ENCODE data around the gene STIM1. TPM values are rescaled to one million over a fixed set of nuclear protein-coding genes. Genes with fewer than 3 reads are reported as not detected.

The STIM1 gene
- total RNA-seq, 1 experiment from 2014 or later = 15.2 TPM

- Histone ChIP-seq H3K9ac (ENCODE audit: extremely low read depth, insufficient read length, low read length) (no peak overlapping the region), H2BK5ac (ENCODE audit: insufficient read length, low read length) (no peak overlapping the region), H4K5ac (ENCODE audit: insufficient read length, low read depth, low read length) (no peak overlapping the region), H3K27ac (ENCODE audit: insufficient read length, low read depth, low read length) (no peak overlapping the region), H3K79me2 (ENCODE audit: insufficient read depth, low read length) (no peaks in the 10 kb centered on the region; the same call in 1 of the 2 replicates), H2BK20ac (ENCODE audit: low read depth, low read length, poor library complexity, severe bottlenecking) (no peak overlapping the region), H3K23ac (ENCODE audit: insufficient read length, low read depth, low read length) (no peak overlapping the region), H3K4me2 (ENCODE audit: insufficient read depth, insufficient read length, low read length) (no peak overlapping the region), H3K14ac (ENCODE audit: insufficient read depth, low read length) (no peak overlapping the region), H2AK5ac (ENCODE audit: insufficient read length, low read length) (no peak overlapping the region), H3K79me1 (ENCODE audit: insufficient read depth, low read depth, low read length, poor library complexity, severe bottlenecking) (peaks cover 2% of the 10 kb centered on the region), H3K56ac (ENCODE audit: insufficient read length, low read depth, low read length) (no peak overlapping the region), H4K20me1 (ENCODE audit: control insufficient read depth, insufficient read depth, insufficient read length) (no peaks in the 10 kb centered on the region), H3K4me1 (ENCODE audit: insufficient read depth, low read length) (no peaks in the 10 kb centered on the region), H3K9me3 (ENCODE audit: control insufficient read depth, low read depth, low read length) (no peaks in the 10 kb centered on the region), H3K4ac (ENCODE audit: low read depth, low read length) (no peak overlapping the region), H3K23me2 (ENCODE audit: insufficient read length, low read depth, low read length, poor library complexity, severe bottlenecking) (peaks cover 9% of the 10 kb centered on the region), H2BK120ac (ENCODE audit: low read depth, low read length, poor library complexity, severe bottlenecking) (no peak overlapping the region), H3K27me3 (ENCODE audit: insufficient read depth, low read length) (no peaks in the 10 kb centered on the region), H4K8ac (replicated peaks; ENCODE audit: insufficient read length, low read depth, low read length) (no peak overlapping the region), H4K91ac (ENCODE audit: insufficient read length, low read depth, low read length) (no peak overlapping the region), H2AFZ (ENCODE audit: low read length) (no peak overlapping the region), H3T11ph (ENCODE audit: low read length) (no peak overlapping the region), H2BK12ac (ENCODE audit: insufficient read length, low read depth, low read length) (no peak overlapping the region), H2BK15ac (ENCODE audit: low read depth, low read length) (no peak overlapping the region), H3K18ac (ENCODE audit: insufficient read length, low read depth, low read length) (no peak overlapping the region)
- Mint-ChIP-seq H3K36me3 (ENCODE audit: insufficient read depth in 1 of 3, low read depth in 3 of 3) (peaks cover 0 to 12% (median 3%) of the 10 kb centered on the region in 3 experiments; a peak in 3 of 7 replicates), H3K27me3 (ENCODE audit: low read depth) (no peaks in the 10 kb centered on the region), H3K27ac (peak overlapping the region in 1 of 3 experiments; percentile 13; a peak in 1 of 7 replicates), H3K4me1 (peaks cover 15 to 17% of the 10 kb centered on the region in 2 experiments), H3K9me3 (no peaks in the 10 kb centered on the region), H3K4me3 (no peak overlapping the region)
- TF ChIP-seq CTCF (conservative IDR thresholded peaks at IDR 0.05) = no peak
- no CpG with 5 or more reads among the region's 2 CpGs for WGBS (ENCODE audit: extremely low coverage, insufficient read length, low lambda C conversion rate)
- no peak for DNase-seq
Measured at GRCh38 chr11:4092026-4092425, 236.6 kb downstream of the STIM1 start.

Data from H9 (cell line).